ENCODE data around the gene CACNB2.

The CACNB2 gene

GRCh38 chr10:18334116-18334867, 194.1 kb downstream of the CACNB2 start:
- Histone ChIP-seq H3K79me2 (ENCODE audit: control insufficient read depth, insufficient read depth, low read length, unreplicated experiment) (no peaks in the 10 kb centered on the region), H3K4me1 (ENCODE audit: control insufficient read depth, insufficient read depth, low read length, unreplicated experiment) (peaks cover 11% of the 10 kb centered on the region), H3K27ac (ENCODE audit: low read depth, low read length) (no peak overlapping the region), H3K27me3 (ENCODE audit: insufficient read depth, low read length) (no peaks in the 10 kb centered on the region), H2AFZ (ENCODE audit: low read length, unreplicated experiment) (peak overlapping the region; percentile 56), H3K36me3 (ENCODE audit: insufficient read depth, low read length) (no peaks in the 10 kb centered on the region), H3K4me3 (ENCODE audit: low read depth, low read length) (peak overlapping the region; percentile 66)

- H3K27ac ChIP-seq (ENCODE audit: low read depth, low read length), result no peak overlapping the region
- H3K27me3 ChIP-seq (ENCODE audit: insufficient read depth, low read length), result no peaks in the 10 kb centered on the region
- no peaks in the 10 kb centered on the region for H3K4me1 ChIP-seq (ENCODE audit: control insufficient read depth, insufficient read depth, low read length, unreplicated experiment)
- H3K36me3 ChIP-seq (ENCODE audit: insufficient read depth, low read length), result no peaks in the 10 kb centered on the region
- peak overlapping the region; percentile 65 for H2AFZ ChIP-seq (ENCODE audit: low read length, unreplicated experiment)
- H3K4me3 ChIP-seq (ENCODE audit: low read depth, low read length), result peak overlapping the region; percentile 76
- H3K79me2 ChIP-seq (ENCODE audit: control insufficient read depth, insufficient read depth, low read length, unreplicated experiment), result no peaks in the 10 kb centered on the region
These were observed 200.3 kb downstream of the CACNB2 start for GRCh38 chr10:18340496-18341051.

DNA sequence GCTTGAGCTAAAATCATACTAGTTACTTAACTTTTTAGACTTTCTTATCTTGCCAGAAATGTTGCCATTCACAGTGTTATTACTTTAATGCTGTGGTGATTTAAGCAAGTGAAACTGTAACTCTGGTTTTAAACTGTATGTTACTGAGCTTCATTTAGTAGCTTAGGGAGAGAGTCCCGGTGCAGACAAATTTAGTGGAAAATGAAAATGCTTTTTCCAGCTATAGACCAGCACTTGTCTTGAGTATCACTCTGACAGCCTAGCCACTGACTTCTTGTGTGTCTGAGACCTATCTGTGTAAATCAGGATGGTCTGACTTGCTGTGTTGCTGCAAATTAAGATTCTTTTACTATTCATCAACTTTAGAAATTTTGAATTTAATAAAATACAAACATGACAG, 200.8 kb downstream of the CACNB2 start:
- no peaks in the 10 kb centered on the region for H3K79me2 ChIP-seq (ENCODE audit: control insufficient read depth, insufficient read depth, low read length, unreplicated experiment)
- peak overlapping the region; percentile 76 for H3K4me3 ChIP-seq (ENCODE audit: low read depth, low read length)
- H3K27me3 ChIP-seq (ENCODE audit: insufficient read depth, low read length), result no peaks in the 10 kb centered on the region
- no peaks in the 10 kb centered on the region for H3K4me1 ChIP-seq (ENCODE audit: control insufficient read depth, insufficient read depth, low read length, unreplicated experiment)
- peak overlapping the region; percentile 65 for H2AFZ ChIP-seq (ENCODE audit: low read length, unreplicated experiment)
- H3K27ac ChIP-seq (ENCODE audit: low read depth, low read length), result no peak overlapping the region
- H3K36me3 ChIP-seq (ENCODE audit: insufficient read depth, low read length), result no peaks in the 10 kb centered on the region

- H3K36me3 ChIP-seq (ENCODE audit: insufficient read depth, low read length), result no peaks in the 10 kb centered on the region
- H2AFZ ChIP-seq (ENCODE audit: low read length, unreplicated experiment), result no peak overlapping the region
These were observed 203.3 kb downstream of the CACNB2 start for GRCh38 chr10:18343573-18343972.

GRCh38 chr10:18345308-18345707, 205.1 kb downstream of the CACNB2 start:
- Histone ChIP-seq H3K4me3 (ENCODE audit: low read depth, low read length) (no peak overlapping the region), H3K27me3 (ENCODE audit: insufficient read depth, low read length) (no peaks in the 10 kb centered on the region), H2AFZ (ENCODE audit: low read length, unreplicated experiment) (no peak overlapping the region), H3K4me1 (ENCODE audit: control insufficient read depth, insufficient read depth, low read length, unreplicated experiment) (no peaks in the 10 kb centered on the region), H3K79me2 (ENCODE audit: control insufficient read depth, insufficient read depth, low read length, unreplicated experiment) (no peaks in the 10 kb centered on the region), H3K36me3 (ENCODE audit: insufficient read depth, low read length) (no peaks in the 10 kb centered on the region), H3K27ac (ENCODE audit: low read depth, low read length) (no peak overlapping the region)

More at GRCh38 chr10:18343573-18343972, 203.3 kb downstream of the CACNB2 start:
- H3K79me2 ChIP-seq (ENCODE audit: control insufficient read depth, insufficient read depth, low read length, unreplicated experiment), result no peaks in the 10 kb centered on the region
- no peak overlapping the region for H3K27ac ChIP-seq (ENCODE audit: low read depth, low read length)
- H3K4me3 ChIP-seq (ENCODE audit: low read depth, low read length), result no peak overlapping the region
- no peaks in the 10 kb centered on the region for H3K27me3 ChIP-seq (ENCODE audit: insufficient read depth, low read length)
- H3K4me1 ChIP-seq (ENCODE audit: control insufficient read depth, insufficient read depth, low read length, unreplicated experiment), result no peaks in the 10 kb centered on the region

DNA sequence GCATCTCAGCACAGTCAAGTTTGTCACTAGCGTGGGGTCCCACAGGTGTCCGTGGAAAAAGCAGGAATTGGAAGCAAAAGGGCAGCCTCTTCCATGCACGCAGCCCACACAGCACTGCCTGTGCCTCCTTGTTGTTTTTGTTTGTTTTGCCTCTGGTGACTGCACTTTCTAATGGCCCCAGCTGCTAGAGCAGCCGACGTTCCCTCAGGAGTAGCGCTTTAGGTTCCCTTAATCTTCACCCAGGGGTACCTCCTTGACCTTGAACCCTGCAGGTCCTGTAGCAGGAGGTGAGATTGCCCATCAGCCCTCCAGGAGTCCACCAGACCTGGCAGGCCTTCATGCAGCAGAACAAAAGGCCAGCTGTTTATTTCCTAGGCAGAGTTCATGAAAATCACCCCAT, 210.1 kb downstream of the CACNB2 start:
- Histone ChIP-seq H2AFZ (ENCODE audit: low read length, unreplicated experiment) (no peak overlapping the region), H3K27me3 (ENCODE audit: insufficient read depth, low read length) (no peaks in the 10 kb centered on the region), H3K4me3 (ENCODE audit: low read depth, low read length) (no peak overlapping the region), H3K4me1 (ENCODE audit: control insufficient read depth, insufficient read depth, low read length, unreplicated experiment) (no peaks in the 10 kb centered on the region), H3K79me2 (ENCODE audit: control insufficient read depth, insufficient read depth, low read length, unreplicated experiment) (no peaks in the 10 kb centered on the region), H3K36me3 (ENCODE audit: insufficient read depth, low read length) (no peaks in the 10 kb centered on the region), H3K27ac (ENCODE audit: low read depth, low read length) (no peak overlapping the region)

DNA sequence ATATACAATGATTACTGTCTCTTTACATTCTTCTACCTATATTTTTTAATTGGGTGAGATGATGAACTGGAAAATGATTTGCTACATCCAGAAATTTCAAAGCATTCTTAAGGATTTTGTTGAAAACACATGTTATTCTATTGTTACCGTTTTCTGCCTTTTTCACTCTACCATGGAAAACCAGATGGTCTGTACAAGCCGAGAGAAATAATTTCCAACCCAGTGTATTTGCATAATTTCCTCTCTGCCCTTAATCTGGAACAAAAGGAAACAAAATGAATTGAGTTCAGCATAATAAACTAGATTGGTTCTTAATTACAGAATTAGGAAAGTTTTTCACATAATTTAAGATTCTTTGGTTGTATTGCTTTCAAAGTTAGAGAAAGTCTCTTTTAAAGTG, 211.2 kb downstream of the CACNB2 start:
- Histone ChIP-seq H3K27ac (ENCODE audit: low read depth, low read length) (no peak overlapping the region), H3K4me1 (ENCODE audit: control insufficient read depth, insufficient read depth, low read length, unreplicated experiment) (no peaks in the 10 kb centered on the region), H3K27me3 (ENCODE audit: insufficient read depth, low read length) (no peaks in the 10 kb centered on the region), H3K36me3 (ENCODE audit: insufficient read depth, low read length) (no peaks in the 10 kb centered on the region), H3K4me3 (ENCODE audit: low read depth, low read length) (no peak overlapping the region), H3K79me2 (ENCODE audit: control insufficient read depth, insufficient read depth, low read length, unreplicated experiment) (no peaks in the 10 kb centered on the region), H2AFZ (ENCODE audit: low read length, unreplicated experiment) (no peak overlapping the region)

DNA sequence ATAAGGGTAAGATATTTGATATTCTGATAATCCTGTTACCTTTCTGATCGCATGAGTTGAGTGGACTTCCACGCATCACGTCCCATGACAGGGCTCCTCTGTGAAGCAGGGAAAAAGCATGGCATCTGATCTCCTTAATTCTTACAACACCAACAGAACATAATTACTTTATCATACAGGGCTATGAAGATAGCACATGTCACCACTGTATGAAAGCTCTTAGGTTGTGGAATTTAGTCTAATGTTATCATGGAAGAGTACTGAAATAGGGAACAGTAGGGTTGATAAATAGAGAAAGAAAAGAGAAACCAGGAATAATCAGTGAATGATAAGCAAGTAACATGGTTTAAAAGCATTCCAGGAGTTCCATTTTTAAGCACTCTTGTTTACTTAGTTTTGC, 212.0 kb downstream of the CACNB2 start:
- Histone ChIP-seq H2AFZ (ENCODE audit: low read length, unreplicated experiment) (no peak overlapping the region), H3K36me3 (ENCODE audit: insufficient read depth, low read length) (no peaks in the 10 kb centered on the region), H3K4me1 (ENCODE audit: control insufficient read depth, insufficient read depth, low read length, unreplicated experiment) (no peaks in the 10 kb centered on the region), H3K4me3 (ENCODE audit: low read depth, low read length) (no peak overlapping the region), H3K27ac (ENCODE audit: low read depth, low read length) (no peak overlapping the region), H3K27me3 (ENCODE audit: insufficient read depth, low read length) (no peaks in the 10 kb centered on the region), H3K79me2 (ENCODE audit: control insufficient read depth, insufficient read depth, low read length, unreplicated experiment) (no peaks in the 10 kb centered on the region)

- Histone ChIP-seq H3K4me3 (ENCODE audit: low read depth, low read length) (no peak overlapping the region), H3K4me1 (ENCODE audit: control insufficient read depth, insufficient read depth, low read length, unreplicated experiment) (no peaks in the 10 kb centered on the region), H3K27ac (ENCODE audit: low read depth, low read length) (no peak overlapping the region), H2AFZ (ENCODE audit: low read length, unreplicated experiment) (no peak overlapping the region), H3K27me3 (ENCODE audit: insufficient read depth, low read length) (no peaks in the 10 kb centered on the region), H3K79me2 (ENCODE audit: control insufficient read depth, insufficient read depth, low read length, unreplicated experiment) (no peaks in the 10 kb centered on the region), H3K36me3 (ENCODE audit: insufficient read depth, low read length) (no peaks in the 10 kb centered on the region)
These were observed 219.6 kb downstream of the CACNB2 start for GRCh38 chr10:18359812-18360211.

DNA sequence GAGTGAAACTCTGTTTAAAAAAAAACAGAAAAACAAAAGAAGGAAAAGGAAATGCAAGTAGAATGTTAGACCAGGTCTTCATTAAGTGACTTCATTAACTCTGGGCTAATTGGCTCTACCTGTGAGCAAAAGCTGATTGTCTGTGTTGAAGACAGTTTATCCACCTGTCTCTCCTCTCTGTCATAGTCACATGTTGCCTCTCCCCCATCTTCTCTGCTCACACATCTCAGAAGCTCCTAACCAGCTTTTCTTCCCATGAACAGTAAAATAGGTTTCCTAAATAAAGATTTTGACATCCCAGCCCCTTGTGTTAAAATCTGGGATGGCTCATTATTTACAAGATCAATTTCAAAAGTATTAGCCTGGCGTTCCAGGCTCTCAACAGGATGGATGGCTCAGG, 222.7 kb downstream of the CACNB2 start:
- Histone ChIP-seq H3K79me2 (ENCODE audit: control insufficient read depth, insufficient read depth, low read length, unreplicated experiment) (no peaks in the 10 kb centered on the region), H2AFZ (ENCODE audit: low read length, unreplicated experiment) (no peak overlapping the region), H3K27ac (ENCODE audit: low read depth, low read length) (no peak overlapping the region), H3K4me1 (ENCODE audit: control insufficient read depth, insufficient read depth, low read length, unreplicated experiment) (peaks cover 2% of the 10 kb centered on the region), H3K27me3 (ENCODE audit: insufficient read depth, low read length) (no peaks in the 10 kb centered on the region), H3K36me3 (ENCODE audit: insufficient read depth, low read length) (no peaks in the 10 kb centered on the region), H3K4me3 (ENCODE audit: low read depth, low read length) (no peak overlapping the region)
